HG03354 (cell line): ENCODE measurements around the gene MEA1.
"Not testable (repeated sequence)": the region's sequence is repeated elsewhere in the genome, so short reads cannot be mapped to it uniquely, and the experiment has no call there.

Source experiments
- ATAC-seq: cut with Tn5 transposase; IDR thresholded peaks from one replicate; pipeline ENCODE4 v1.9.1; 2021; ENCODE audit warnings: mild to moderate bottlenecking; ENCODE audit not compliant: unreplicated experiment, poor library complexity, severe bottlenecking

MEA1 gene

GRCh38 chr6:43013097-43013842 lies 476 bp downstream of the MEA1 start:
- peak; percentile 3 for ATAC-seq

GRCh38 chr6:43012364-43012763 lies 1.4 kb downstream of the MEA1 start:
- ATAC-seq, result no peak

GRCh38 chr6:43011207-43011606 lies 2.5 kb downstream of the MEA1 start:
- ATAC-seq, result no peak

GRCh38 chr6:43009124-43009523 lies 4.6 kb downstream of the MEA1 start:
- ATAC-seq, result no peak

GRCh38 chr6:43007126-43007525 lies 6.6 kb downstream of the MEA1 start:
- ATAC-seq, result no peak

- ATAC-seq, result no peak
These were observed 7.5 kb downstream of the MEA1 start for GRCh38 chr6:43006251-43006650.

- ATAC-seq, result no peak
These were observed 7.9 kb downstream of the MEA1 start for GRCh38 chr6:43005844-43006243.

GRCh38 chr6:43001843-43002242 lies 11.9 kb downstream of the MEA1 start:
- no peak for ATAC-seq

- ATAC-seq, result not testable (repeated sequence)
These were observed 15.5 kb downstream of the MEA1 start for GRCh38 chr6:42998205-42998604.

- no peak for ATAC-seq
These were observed 17.2 kb downstream of the MEA1 start for GRCh38 chr6:42996513-42996912.

- no peak for ATAC-seq
These were observed 20.3 kb downstream of the MEA1 start for GRCh38 chr6:42993445-42993844.

- ATAC-seq, result no peak
These were observed 23.8 kb downstream of the MEA1 start for GRCh38 chr6:42989923-42990322.

GRCh38 chr6:42988486-42989020 lies 25.2 kb downstream of the MEA1 start:
- ATAC-seq, result no peak

GRCh38 chr6:42987533-42988451 lies 26.0 kb downstream of the MEA1 start:
- ATAC-seq, result no peak

- ATAC-seq, result no peak
These were observed 28.7 kb downstream of the MEA1 start for GRCh38 chr6:42984924-42985475.

- peak; percentile 97 for ATAC-seq
These were observed 29.5 kb downstream of the MEA1 start, which contains the start of gene PPP2R5D for GRCh38 chr6:42984001-42984923. Gene PPP2R5D (plus strand): TSS chr6:42984570. CDS start chr6:42984678, 108 bp downstream.

GRCh38 chr6:42981836-42982235 lies 31.9 kb downstream of the MEA1 start:
- ATAC-seq, result no peak

- no peak for ATAC-seq
These were observed 34.1 kb downstream of the MEA1 start for GRCh38 chr6:42979523-42980177.
